Transverse colon (tissue), 3 donors: ENCODE data around the gene DCT.

Experiments used
- POLR2A ChIP-seq: fragments of 450-650 bp; IDR thresholded peaks from one replicate; pipeline ENCODE4 v1.6.1; 2016; ENCODE audit warnings: antibody characterized with exemption, mild to moderate bottlenecking, moderate library complexity
- TF ChIP-seq, protein P1 (sequence below), 5 experiments: fragments of 200-600 bp in 3 of 5; fragments of 450-650 bp in 2 of 5; sonication (generic) in 3 of 5; IDR thresholded peaks; 1 replicate in 2 of 5; 2 replicates in 3 of 5; pipeline ENCODE4 v1.5.1; 2016 to 2017; ENCODE audit warnings: antibody characterized with exemption in 5 of 5, inconsistent platforms in 3 of 5, mild to moderate bottlenecking in 2 of 5, moderate library complexity in 1 of 5

GRCh38 chr13:94431987-94432386, 47.5 kb downstream of the DCT start:
- TF ChIP-seq, protein P1, sequence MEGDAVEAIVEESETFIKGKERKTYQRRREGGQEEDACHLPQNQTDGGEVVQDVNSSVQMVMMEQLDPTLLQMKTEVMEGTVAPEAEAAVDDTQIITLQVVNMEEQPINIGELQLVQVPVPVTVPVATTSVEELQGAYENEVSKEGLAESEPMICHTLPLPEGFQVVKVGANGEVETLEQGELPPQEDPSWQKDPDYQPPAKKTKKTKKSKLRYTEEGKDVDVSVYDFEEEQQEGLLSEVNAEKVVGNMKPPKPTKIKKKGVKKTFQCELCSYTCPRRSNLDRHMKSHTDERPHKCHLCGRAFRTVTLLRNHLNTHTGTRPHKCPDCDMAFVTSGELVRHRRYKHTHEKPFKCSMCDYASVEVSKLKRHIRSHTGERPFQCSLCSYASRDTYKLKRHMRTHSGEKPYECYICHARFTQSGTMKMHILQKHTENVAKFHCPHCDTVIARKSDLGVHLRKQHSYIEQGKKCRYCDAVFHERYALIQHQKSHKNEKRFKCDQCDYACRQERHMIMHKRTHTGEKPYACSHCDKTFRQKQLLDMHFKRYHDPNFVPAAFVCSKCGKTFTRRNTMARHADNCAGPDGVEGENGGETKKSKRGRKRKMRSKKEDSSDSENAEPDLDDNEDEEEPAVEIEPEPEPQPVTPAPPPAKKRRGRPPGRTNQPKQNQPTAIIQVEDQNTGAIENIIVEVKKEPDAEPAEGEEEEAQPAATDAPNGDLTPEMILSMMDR (IDR thresholded peaks at IDR 0.05), result no peak
- TF ChIP-seq POLR2A, result no peak
